Mucosa of rectum (tissue), 2 donors: Measurements from ENCODE around the gene PCOLCE2.
"Not testable (repeated sequence)": the region's sequence is repeated elsewhere in the genome, so short reads cannot be mapped to it uniquely, and the experiment has no call there.

Experiments used
- H3K27ac ChIP-seq, 2 donors: one replicate each; pipeline ENCODE4 v1.7.0; 2013; ENCODE audit warnings: inconsistent platforms in 2 of 2, low read depth in 2 of 2, low read length in 2 of 2
- H3K27me3 ChIP-seq, 2 donors: one replicate each; pipeline ENCODE4 v1.7.0; 2013; ENCODE audit warnings: low read length in 2 of 2; ENCODE audit not compliant: control insufficient read depth in 2 of 2, insufficient read depth in 2 of 2
- H3K36me3 ChIP-seq, 2 donors: one replicate each; pipeline ENCODE4 v1.7.0; 2013; ENCODE audit warnings: low read length in 2 of 2; ENCODE audit not compliant: control insufficient read depth in 2 of 2, insufficient read depth in 2 of 2
- H3K4me1 ChIP-seq, 2 donors: one replicate each; pipeline ENCODE4 v1.7.0; 2013; ENCODE audit warnings: low read length in 2 of 2, mild to moderate bottlenecking in 1 of 2; ENCODE audit not compliant: control insufficient read depth in 2 of 2, insufficient read depth in 2 of 2
- H3K4me3 ChIP-seq, 2 donors: one replicate each; pipeline ENCODE4 v1.7.0; 2013; ENCODE audit warnings: low read length in 2 of 2
- H3K9ac ChIP-seq, 2 donors: one replicate each; pipeline ENCODE4 v1.7.0; 2013; ENCODE audit warnings: low read length in 2 of 2, low read depth in 1 of 2, mild to moderate bottlenecking in 1 of 2
- H3K9me3 ChIP-seq, 2 donors: one replicate each; pipeline ENCODE4 v1.7.0; 2013; ENCODE audit warnings: low read length in 2 of 2; ENCODE audit not compliant: control insufficient read depth in 2 of 2
- donor health status: healthy.
- donor health status: Normal muscosa, but diverticular disease.

PCOLCE2 gene

GRCh38 chr3:142889212-142890014, 530 bp upstream of the PCOLCE2 start:
- peak overlapping the region; percentile 56 to 67 for H3K4me3 ChIP-seq
- H3K27me3 ChIP-seq = peaks cover 29 to 31% of the 10 kb centered on the region in 2 donors
- H3K36me3 ChIP-seq = no peaks in the 10 kb centered on the region
- H3K27ac ChIP-seq = no peak overlapping the region
- peaks cover 5 to 8% of the 10 kb centered on the region in 2 donors for H3K4me1 ChIP-seq
- peak overlapping the region in 1 of 2 donors; percentile 26 for H3K9ac ChIP-seq
- no peaks in the 10 kb centered on the region for H3K9me3 ChIP-seq

GRCh38 chr3:142888099-142888480, 793 bp downstream of the PCOLCE2 start:
- H3K4me1 ChIP-seq = peaks cover 5 to 8% of the 10 kb centered on the region in 2 donors
- H3K9me3 ChIP-seq = no peaks in the 10 kb centered on the region
- H3K27me3 ChIP-seq = peaks cover 28 to 31% of the 10 kb centered on the region in 2 donors
- peak overlapping the region in 1 of 2 donors; percentile 33 for H3K9ac ChIP-seq
- peak overlapping the region; percentile 56 to 67 for H3K4me3 ChIP-seq
- no peaks in the 10 kb centered on the region for H3K36me3 ChIP-seq
- no peak overlapping the region for H3K27ac ChIP-seq

- H3K27ac ChIP-seq = no peak overlapping the region
These were observed 1.9 kb downstream of the PCOLCE2 start for GRCh38 chr3:142886940-142887339.

DNA sequence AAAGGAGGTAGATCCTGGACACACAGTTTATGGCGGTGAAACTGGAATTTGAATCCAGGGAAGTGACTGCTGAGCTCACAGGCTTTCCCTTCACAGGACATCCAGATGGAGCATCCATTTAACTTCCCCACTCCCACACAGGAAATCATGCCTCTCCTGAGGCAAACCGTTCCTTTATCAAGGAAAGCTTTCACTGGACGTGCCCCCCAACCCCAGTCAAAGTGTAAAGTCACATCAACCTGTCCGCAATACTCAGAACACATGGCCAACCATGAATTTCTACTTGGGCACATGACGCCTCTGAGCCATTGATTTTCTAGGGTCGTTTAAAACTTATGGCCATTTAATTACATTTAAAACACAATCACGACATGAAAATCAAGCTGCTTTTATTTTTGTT, 2.9 kb downstream of the PCOLCE2 start:
- peaks cover 5 to 8% of the 10 kb centered on the region in 2 donors for H3K4me1 ChIP-seq
- no peak overlapping the region for H3K27ac ChIP-seq
- no peak overlapping the region for H3K9ac ChIP-seq
- H3K27me3 ChIP-seq = peaks cover 26 to 31% of the 10 kb centered on the region in 2 donors
- H3K4me3 ChIP-seq = no peak overlapping the region
- no peaks in the 10 kb centered on the region for H3K36me3 ChIP-seq
- no peaks in the 10 kb centered on the region for H3K9me3 ChIP-seq

More at GRCh38 chr3:142886940-142887339, 1.9 kb downstream of the PCOLCE2 start:
- H3K36me3 ChIP-seq = no peaks in the 10 kb centered on the region
- no peak overlapping the region for H3K4me3 ChIP-seq
- H3K27me3 ChIP-seq = peaks cover 26 to 31% of the 10 kb centered on the region in 2 donors
- H3K9me3 ChIP-seq = no peaks in the 10 kb centered on the region
- H3K9ac ChIP-seq = no peak overlapping the region
- H3K4me1 ChIP-seq = peaks cover 5 to 8% of the 10 kb centered on the region in 2 donors

DNA sequence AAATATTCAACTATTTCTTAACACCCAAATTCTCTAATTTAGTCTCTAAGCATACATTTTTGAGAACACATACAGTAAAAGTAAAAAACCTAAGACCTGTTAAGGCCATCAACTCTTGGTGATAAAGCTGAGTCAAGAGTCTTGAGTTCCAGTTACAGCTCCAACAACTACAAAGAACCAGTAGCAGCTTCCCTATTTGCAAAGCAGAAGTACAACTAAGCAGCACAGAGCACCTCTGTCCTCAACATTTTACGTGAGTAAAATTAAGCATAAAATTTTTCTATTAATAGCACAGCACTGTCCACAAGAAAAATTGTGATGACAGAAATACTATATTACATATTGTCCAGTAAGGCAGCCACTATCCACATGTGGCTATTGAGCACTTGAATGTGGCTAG, 4.4 kb downstream of the PCOLCE2 start:
- no peaks in the 10 kb centered on the region for H3K9me3 ChIP-seq
- H3K9ac ChIP-seq = no peak overlapping the region
- no peaks in the 10 kb centered on the region for H3K36me3 ChIP-seq
- H3K4me1 ChIP-seq = peaks cover 5 to 8% of the 10 kb centered on the region in 2 donors
- no peak overlapping the region for H3K4me3 ChIP-seq
- H3K27me3 ChIP-seq = peaks cover 17 to 24% of the 10 kb centered on the region in 2 donors
- H3K27ac ChIP-seq = no peak overlapping the region

DNA sequence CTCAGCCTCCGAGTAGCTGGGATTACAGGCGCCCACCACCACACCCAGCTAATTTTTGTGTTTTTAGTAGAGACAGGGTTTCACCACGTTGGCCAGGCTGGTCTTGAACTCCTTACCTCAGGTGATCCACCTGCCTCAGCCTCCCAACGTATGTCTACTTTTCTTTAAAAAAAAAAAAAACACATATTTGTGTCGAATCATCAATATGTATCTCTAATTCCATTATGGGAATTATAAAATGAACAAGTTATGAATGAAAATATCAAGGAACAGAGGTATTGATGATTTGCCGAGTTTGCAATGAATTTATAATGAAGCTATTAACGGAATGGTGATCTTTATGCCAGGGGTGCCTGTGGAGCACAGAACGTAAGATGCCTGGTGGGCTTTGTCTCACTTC, 5.3 kb downstream of the PCOLCE2 start:
- H3K36me3 ChIP-seq, H3K4me1 ChIP-seq, H3K27ac ChIP-seq, H3K4me3 ChIP-seq, H3K9me3 ChIP-seq, H3K9ac ChIP-seq: not testable (repeated sequence)
- peaks cover 14 to 17% of the 10 kb centered on the region in 2 donors for H3K27me3 ChIP-seq

GRCh38 chr3:142881445-142882224, 7.2 kb downstream of the PCOLCE2 start:
- Histone ChIP-seq H3K9ac (no peak overlapping the region), H3K4me1 (no peaks in the 10 kb centered on the region), H3K36me3 (no peaks in the 10 kb centered on the region), H3K9me3 (no peaks in the 10 kb centered on the region), H3K27ac (no peak overlapping the region), H3K4me3 (no peak overlapping the region), H3K27me3 (peaks cover 5 to 7% of the 10 kb centered on the region in 2 donors)

- no peaks in the 10 kb centered on the region for H3K9me3 ChIP-seq
- no peak overlapping the region for H3K27ac ChIP-seq
- H3K36me3 ChIP-seq = no peaks in the 10 kb centered on the region
- H3K9ac ChIP-seq = no peak overlapping the region
- H3K4me1 ChIP-seq = no peaks in the 10 kb centered on the region
- H3K4me3 ChIP-seq = no peak overlapping the region
- H3K27me3 ChIP-seq = no peaks in the 10 kb centered on the region
These were observed 10.1 kb downstream of the PCOLCE2 start for GRCh38 chr3:142878649-142879300.

- Histone ChIP-seq H3K9me3 (no peaks in the 10 kb centered on the region), H3K27ac (no peak overlapping the region), H3K4me1 (no peaks in the 10 kb centered on the region), H3K9ac (no peak overlapping the region), H3K27me3 (no peaks in the 10 kb centered on the region), H3K36me3 (no peaks in the 10 kb centered on the region), H3K4me3 (no peak overlapping the region)
These were observed 12.5 kb downstream of the PCOLCE2 start for GRCh38 chr3:142876417-142876816.
